WTC11 (cell line): ENCODE data around the gene MRPL39.

Source experiments
- ETV6 ChIP-seq: sonication (generic); formaldehyde crosslinking; IDR thresholded peaks from 2 replicates; pipeline ENCODE4 v1.8.1; 2022; ENCODE audit warnings: mild to moderate bottlenecking, missing genetic modification reagents
- PRDM15 ChIP-seq: sonication (generic); formaldehyde crosslinking; IDR thresholded peaks from 2 replicates; pipeline ENCODE4 v1.8.0; 2022; ENCODE audit warnings: missing genetic modification reagents
- TP53 ChIP-seq: sonication (generic); formaldehyde crosslinking; IDR thresholded peaks from 2 replicates; pipeline ENCODE4 v1.8.1; 2023; ENCODE audit warnings: mild to moderate bottlenecking, missing genetic modification reagents
- USF2 ChIP-seq: sonication (generic); formaldehyde crosslinking; IDR thresholded peaks from 2 replicates; pipeline ENCODE4 v1.8.1; 2023; ENCODE audit warnings: mild to moderate bottlenecking, missing genetic modification reagents, moderate library complexity
- ZNF416 ChIP-seq: fragments of 250-450 bp; sonication (Bioruptor Pico); IDR thresholded peaks from 2 replicates; pipeline ENCODE4 v1.9.0; 2021; ENCODE audit warnings: mild to moderate bottlenecking, inconsistent platforms
- TF ChIP-seq, protein P1 (sequence below): fragments of 200-600 bp; IDR thresholded peaks from 2 replicates; pipeline ENCODE4 v1.8.0; 2022; ENCODE audit warnings: antibody characterized with exemption

- TF ChIP-seq PRDM15 (CRISPR knock-in tag) = no peak
- TF ChIP-seq, protein P1, sequence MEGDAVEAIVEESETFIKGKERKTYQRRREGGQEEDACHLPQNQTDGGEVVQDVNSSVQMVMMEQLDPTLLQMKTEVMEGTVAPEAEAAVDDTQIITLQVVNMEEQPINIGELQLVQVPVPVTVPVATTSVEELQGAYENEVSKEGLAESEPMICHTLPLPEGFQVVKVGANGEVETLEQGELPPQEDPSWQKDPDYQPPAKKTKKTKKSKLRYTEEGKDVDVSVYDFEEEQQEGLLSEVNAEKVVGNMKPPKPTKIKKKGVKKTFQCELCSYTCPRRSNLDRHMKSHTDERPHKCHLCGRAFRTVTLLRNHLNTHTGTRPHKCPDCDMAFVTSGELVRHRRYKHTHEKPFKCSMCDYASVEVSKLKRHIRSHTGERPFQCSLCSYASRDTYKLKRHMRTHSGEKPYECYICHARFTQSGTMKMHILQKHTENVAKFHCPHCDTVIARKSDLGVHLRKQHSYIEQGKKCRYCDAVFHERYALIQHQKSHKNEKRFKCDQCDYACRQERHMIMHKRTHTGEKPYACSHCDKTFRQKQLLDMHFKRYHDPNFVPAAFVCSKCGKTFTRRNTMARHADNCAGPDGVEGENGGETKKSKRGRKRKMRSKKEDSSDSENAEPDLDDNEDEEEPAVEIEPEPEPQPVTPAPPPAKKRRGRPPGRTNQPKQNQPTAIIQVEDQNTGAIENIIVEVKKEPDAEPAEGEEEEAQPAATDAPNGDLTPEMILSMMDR = no peak
- no peak for TF ChIP-seq ZNF416
- no peak for TF ChIP-seq TP53 (CRISPR knock-in tag)
- TF ChIP-seq USF2 = no peak
- TF ChIP-seq ETV6 = no peak
Observed at GRCh38 chr21:25535849-25536248, 71.4 kb downstream of the MRPL39 start.
